T1000 (cell line): ENCODE measurements around the gene PTS.
"Not testable (repeated sequence)": the region's sequence is repeated elsewhere in the genome, so short reads cannot be mapped to it uniquely, and the experiment has no call there.

Experiments
- DNase-seq: peaks from one replicate; lab custom pipeline; 2025; ENCODE audit warnings: mixed read lengths; lab: John Stamatoyannopoulos, UW

PTS gene

GRCh38 chr11:112226062-112226830, at the start of gene PTS:
Gene PTS (plus strand): TSS chr11:112226428. CDS start chr11:112226444, 16 bp downstream.
- DNase-seq, result peak; percentile 49

- no peak for DNase-seq
Observed at GRCh38 chr11:112177589-112177988, 48.6 kb upstream of the PTS start.

- DNase-seq, result no peak
Observed at GRCh38 chr11:112178428-112178827, 47.8 kb upstream of the PTS start.

GRCh38 chr11:112178936-112179335, 47.3 kb upstream of the PTS start:
- no peak for DNase-seq

GRCh38 chr11:112179601-112180000, 46.6 kb upstream of the PTS start:
- DNase-seq, result no peak

- DNase-seq, result no peak
Observed at GRCh38 chr11:112182867-112183266, 43.4 kb upstream of the PTS start.

- DNase-seq, result no peak
Observed at GRCh38 chr11:112185883-112186282, 40.3 kb upstream of the PTS start.

GRCh38 chr11:112186304-112186703, 39.9 kb upstream of the PTS start:
- DNase-seq, result no peak

- not testable (repeated sequence) for DNase-seq
Observed at GRCh38 chr11:112195113-112195512, 31.1 kb upstream of the PTS start.

GRCh38 chr11:112195951-112196351, 30.3 kb upstream of the PTS start:
- no peak for DNase-seq

GRCh38 chr11:112196519-112197087, 29.6 kb upstream of the PTS start:
- no peak for DNase-seq

- not testable (repeated sequence) for DNase-seq
Observed at GRCh38 chr11:112199101-112199500, 27.1 kb upstream of the PTS start.

GRCh38 chr11:112200252-112200651, 26.0 kb upstream of the PTS start:
- no peak for DNase-seq

GRCh38 chr11:112206071-112206470, 20.2 kb upstream of the PTS start:
- no peak for DNase-seq

- no peak for DNase-seq
Observed at GRCh38 chr11:112210890-112211289, 15.3 kb upstream of the PTS start.

- DNase-seq, result no peak
Observed at GRCh38 chr11:112211536-112211935, 14.7 kb upstream of the PTS start.

- DNase-seq, result no peak
Observed at GRCh38 chr11:112212290-112212689, 13.9 kb upstream of the PTS start.

GRCh38 chr11:112212710-112213109, 13.5 kb upstream of the PTS start:
- no peak for DNase-seq

GRCh38 chr11:112213753-112214152, 12.5 kb upstream of the PTS start:
- no peak for DNase-seq

GRCh38 chr11:112215621-112216020, 10.6 kb upstream of the PTS start:
- no peak for DNase-seq

GRCh38 chr11:112216561-112217105, 9.6 kb upstream of the PTS start:
- DNase-seq, result no peak

GRCh38 chr11:112219476-112220232, 6.6 kb upstream of the PTS start:
- no peak for DNase-seq
